GM18508 (cell line): Measurements from ENCODE around the gene PCDHGA9.

Experiments used
- ATAC-seq: cut with Tn5 transposase; IDR thresholded peaks from one replicate; pipeline ENCODE4 v1.9.1; 2021; ENCODE audit warnings: moderate number of reproducible peaks; ENCODE audit not compliant: insufficient read depth, unreplicated experiment

The PCDHGA9 gene

DNA sequence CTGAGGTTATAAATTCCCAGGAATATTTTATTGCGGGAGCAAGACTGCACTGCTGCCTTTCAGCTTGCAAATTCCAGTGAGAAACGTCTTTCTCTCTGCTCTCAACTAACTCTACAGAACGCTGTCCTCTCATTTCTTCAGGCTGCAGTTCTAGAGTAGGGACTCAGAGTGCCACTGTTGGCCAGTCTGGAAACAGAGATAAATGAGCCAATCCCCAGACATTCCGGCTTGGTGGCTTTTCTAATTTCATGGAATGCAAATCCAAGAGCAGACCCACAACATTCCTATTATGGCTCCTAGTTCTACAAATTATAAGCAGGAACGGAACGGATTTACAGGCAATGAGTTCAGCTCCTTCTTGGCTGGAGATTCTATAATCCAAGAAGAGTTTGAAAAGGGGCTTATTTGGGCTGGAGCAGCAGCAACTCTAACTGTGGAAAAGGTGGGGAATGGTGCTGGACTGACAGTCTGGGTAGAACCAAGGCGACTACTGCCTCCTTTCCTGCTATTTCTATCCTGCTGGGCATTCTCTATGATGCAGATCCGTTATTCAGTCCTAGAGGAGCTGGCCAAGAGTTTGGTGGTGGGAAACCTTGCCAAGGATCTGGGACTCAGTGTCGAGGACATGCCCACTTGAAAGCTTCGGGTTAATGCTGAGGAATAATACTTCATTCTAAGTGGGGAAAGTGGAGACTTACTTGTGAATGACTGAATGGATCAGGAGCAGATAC lies 37.0 kb downstream of the PCDHGA9 start:
- ATAC-seq: no peak

DNA sequence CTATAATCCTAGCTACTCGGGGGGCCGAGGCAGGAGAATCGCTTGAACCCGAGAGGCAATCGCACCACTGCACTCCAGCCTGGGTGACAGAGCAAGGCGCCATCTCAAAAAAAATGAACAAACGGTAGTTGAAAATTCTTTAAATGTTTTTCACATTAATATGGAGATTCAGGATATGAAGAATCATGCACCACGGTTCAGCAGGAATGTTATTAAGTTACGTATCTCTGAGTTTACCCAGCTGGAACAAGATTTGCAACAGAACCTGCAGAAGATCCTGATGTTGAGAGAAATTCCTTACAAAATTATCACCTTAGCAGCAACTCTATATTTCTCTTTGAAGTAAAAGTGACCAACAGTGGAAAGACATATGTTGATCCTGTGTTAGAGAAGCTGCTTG lies 37.8 kb downstream of the PCDHGA9 start:
- ATAC-seq: no peak

DNA sequence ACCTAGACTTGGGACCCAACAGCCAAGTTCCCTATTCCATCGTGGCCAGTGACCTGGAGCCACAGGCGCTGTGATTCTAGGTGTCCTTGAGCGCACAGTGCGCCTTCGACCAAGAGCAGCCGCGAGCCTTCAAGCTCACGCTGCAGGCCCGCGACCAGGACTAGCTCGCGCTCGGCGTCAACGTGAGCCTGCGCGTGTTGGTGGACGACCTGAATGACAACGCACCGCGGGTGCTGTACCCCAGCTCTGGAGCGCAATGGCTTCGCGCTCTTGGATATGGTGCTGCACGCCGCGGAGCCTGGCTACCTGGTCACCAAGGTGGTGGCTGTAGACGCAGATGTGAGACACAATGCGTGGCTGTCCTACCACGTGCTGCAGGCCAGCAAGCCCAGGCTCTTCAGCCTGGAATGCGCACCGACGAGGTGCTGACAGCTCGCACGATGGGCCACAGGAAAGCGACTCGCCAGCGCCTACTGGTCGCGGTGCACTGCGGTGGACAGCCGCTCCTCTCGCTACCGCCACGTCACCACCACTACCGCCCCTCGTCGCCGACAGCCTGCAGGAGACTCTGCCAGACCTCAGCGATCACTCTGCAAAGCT lies 39.1 kb downstream of the PCDHGA9 start:
- no peak for ATAC-seq
